Measurements from ENCODE around the gene KRTAP4-9. TPM values are rescaled to one million over a fixed set of nuclear protein-coding genes. Genes with fewer than 3 reads are reported as not detected.
"Not testable (repeated sequence)": the region's sequence is repeated elsewhere in the genome, so short reads cannot be mapped to it uniquely, and the experiment has no call there.

KRTAP4-9 gene
- total RNA-seq, 4 donors from 2014 or later: not detected

- Histone ChIP-seq H3K27ac (no peak overlapping the region), H3K9me3 (no peaks in the 10 kb centered on the region), H3K4me3 (no peak overlapping the region), H3K4me1 (no peaks in the 10 kb centered on the region), H3K27me3 (no peaks in the 10 kb centered on the region), H3K36me3 (no peaks in the 10 kb centered on the region)
- no peak for TF ChIP-seq CTCF (IDR thresholded peaks at IDR 0.05)
- no peak for TF ChIP-seq POLR2A (IDR thresholded peaks at IDR 0.05)
- no peak for DNase-seq
Measured at GRCh38 chr17:41071606-41072360, 33.4 kb upstream of the KRTAP4-9 start.

GRCh38 chr17:41073676-41074075 is 31.5 kb upstream of the KRTAP4-9 start:
- no peaks in the 10 kb centered on the region for H3K36me3 ChIP-seq
- no peaks in the 10 kb centered on the region for H3K9me3 ChIP-seq
- no peaks in the 10 kb centered on the region for H3K27me3 ChIP-seq
- H3K27ac ChIP-seq: no peak overlapping the region
- TF ChIP-seq POLR2A (IDR thresholded peaks at IDR 0.05): no peak
- no peak for TF ChIP-seq CTCF (IDR thresholded peaks at IDR 0.05)
- H3K4me1 ChIP-seq: no peaks in the 10 kb centered on the region
- no peak overlapping the region for H3K4me3 ChIP-seq
- no peak for DNase-seq

GRCh38 chr17:41076788-41077187 is 28.4 kb upstream of the KRTAP4-9 start:
- H3K9me3 ChIP-seq: no peaks in the 10 kb centered on the region
- H3K4me1 ChIP-seq: no peaks in the 10 kb centered on the region
- H3K36me3 ChIP-seq: no peaks in the 10 kb centered on the region
- DNase-seq: no peak
- TF ChIP-seq POLR2A (IDR thresholded peaks at IDR 0.05) (no peak), CTCF (IDR thresholded peaks at IDR 0.05) (no peak)
- no peak overlapping the region for H3K4me3 ChIP-seq
- no peak overlapping the region for H3K27ac ChIP-seq
- H3K27me3 ChIP-seq: no peaks in the 10 kb centered on the region

- no peak for DNase-seq
- H3K27me3 ChIP-seq: no peaks in the 10 kb centered on the region
Measured at GRCh38 chr17:41082626-41083025, 22.6 kb upstream of the KRTAP4-9 start.

GRCh38 chr17:41083427-41083826 is 21.8 kb upstream of the KRTAP4-9 start:
- not testable (repeated sequence) for H3K27me3 ChIP-seq, H3K4me1 ChIP-seq, DNase-seq, H3K9me3 ChIP-seq, H3K27ac ChIP-seq, H3K4me3 ChIP-seq, H3K36me3 ChIP-seq

More at GRCh38 chr17:41082626-41083025, 22.6 kb upstream of the KRTAP4-9 start:
- no peak for TF ChIP-seq POLR2A (IDR thresholded peaks at IDR 0.05)
- no peak for TF ChIP-seq CTCF (IDR thresholded peaks at IDR 0.05)
- Histone ChIP-seq H3K27ac (no peak overlapping the region), H3K4me1 (no peaks in the 10 kb centered on the region), H3K4me3 (no peak overlapping the region), H3K9me3 (no peaks in the 10 kb centered on the region), H3K36me3 (no peaks in the 10 kb centered on the region)

- not testable (repeated sequence) for H3K4me1 ChIP-seq, DNase-seq, H3K9me3 ChIP-seq, H3K4me3 ChIP-seq, H3K27ac ChIP-seq, H3K36me3 ChIP-seq, H3K27me3 ChIP-seq
Measured at GRCh38 chr17:41084100-41084856, 20.9 kb upstream of the KRTAP4-9 start, which contains the start of gene KRTAP4-7. Gene KRTAP4-7 (plus strand): TSS chr17:41084150. CDS start chr17:41084207, 57 bp downstream.

GRCh38 chr17:41088760-41089352 is 16.3 kb upstream of the KRTAP4-9 start:
- not testable (repeated sequence) for H3K27me3 ChIP-seq, DNase-seq, H3K4me3 ChIP-seq, H3K27ac ChIP-seq, H3K36me3 ChIP-seq, H3K4me1 ChIP-seq, H3K9me3 ChIP-seq

Measured in Peyer's patch (tissue), 4 donors.